DND-41 (cell line): Measurements from ENCODE around the gene RPRD1A.

Experiments used
- ATAC-seq: fragments of 200-7000 bp; cut with Tn5 transposase; 3 replicates; pipeline ENCODE4 v1.9.1; 2021; ENCODE audit warnings: low read depth; ENCODE audit not compliant: insufficient read depth
- DNase-seq: peaks from one replicate; pipeline ENCODE4 v3.0.0-alpha.2; 2020
- H2AFZ ChIP-seq: 2 replicates; pipeline ENCODE4 v1.6.0; 2012; ENCODE audit warnings: low read depth, low read length
- H3K27ac ChIP-seq: 2 replicates; pipeline ENCODE4 v1.5.1; 2012; ENCODE audit warnings: low read length, inconsistent platforms
- H3K27me3 ChIP-seq: fragments of 200-600 bp; sonication (generic); 2 replicates; pipeline ENCODE4 v1.6.0; 2012; ENCODE audit warnings: low read length, mild to moderate bottlenecking, inconsistent platforms; ENCODE audit not compliant: insufficient read depth, poor library complexity
- H3K36me3 ChIP-seq: 2 replicates; pipeline ENCODE4 v1.5.1; 2012; ENCODE audit warnings: low read length, inconsistent platforms; ENCODE audit not compliant: insufficient read depth
- H3K4me1 ChIP-seq: 2 replicates; pipeline ENCODE4 v1.5.1; 2012; ENCODE audit warnings: mild to moderate bottlenecking, low read length; ENCODE audit not compliant: insufficient read depth
- H3K4me2 ChIP-seq: 2 replicates; pipeline ENCODE4 v1.6.0; 2012; ENCODE audit warnings: mild to moderate bottlenecking, moderate library complexity, low read length, inconsistent platforms; ENCODE audit not compliant: insufficient read depth
- H3K4me3 ChIP-seq, 2 experiments: fragments of 200-600 bp in 1 of 2; shearing (Covaris generic) in 1 of 2; 2 replicates each; pipeline ENCODE4 v1.5.1; 2012 to 2016; ENCODE audit warnings: inconsistent platforms in 2 of 2, low read length in 2 of 2, mild to moderate bottlenecking in 2 of 2, low read depth in 1 of 2, moderate library complexity in 1 of 2
- H3K79me2 ChIP-seq: 2 replicates; pipeline ENCODE4 v1.6.0; 2012; ENCODE audit warnings: low read length, inconsistent platforms; ENCODE audit not compliant: insufficient read depth
- H3K9ac ChIP-seq: 2 replicates; pipeline ENCODE4 v1.6.0; 2012; ENCODE audit warnings: low read depth, mild to moderate bottlenecking, inconsistent platforms, low read length, moderate library complexity
- H3K9me3 ChIP-seq: 2 replicates; pipeline ENCODE4 v1.5.1; 2012; ENCODE audit warnings: low read length, moderate library complexity, mild to moderate bottlenecking, inconsistent platforms; ENCODE audit not compliant: insufficient read depth, severe bottlenecking
- H4K20me1 ChIP-seq: 2 replicates; pipeline ENCODE4 v1.6.0; 2012; ENCODE audit warnings: low read length; ENCODE audit not compliant: insufficient read depth
- EZH2 ChIP-seq: IDR thresholded peaks from 3 replicates; pipeline ENCODE4 v1.6.1; 2012; ENCODE audit warnings: borderline replicate concordance, low read depth, mild to moderate bottlenecking, moderate library complexity, low read length, inconsistent platforms; ENCODE audit not compliant: severe bottlenecking
- TF ChIP-seq, protein P1 (sequence below): IDR thresholded peaks from 2 replicates; pipeline ENCODE4 v1.5.1; 2012; ENCODE audit warnings: borderline replicate concordance, low read length, moderate library complexity, mild to moderate bottlenecking; ENCODE audit not compliant: poor library complexity, severe bottlenecking; ENCODE audit errors: extremely low read depth

RPRD1A gene

DNA sequence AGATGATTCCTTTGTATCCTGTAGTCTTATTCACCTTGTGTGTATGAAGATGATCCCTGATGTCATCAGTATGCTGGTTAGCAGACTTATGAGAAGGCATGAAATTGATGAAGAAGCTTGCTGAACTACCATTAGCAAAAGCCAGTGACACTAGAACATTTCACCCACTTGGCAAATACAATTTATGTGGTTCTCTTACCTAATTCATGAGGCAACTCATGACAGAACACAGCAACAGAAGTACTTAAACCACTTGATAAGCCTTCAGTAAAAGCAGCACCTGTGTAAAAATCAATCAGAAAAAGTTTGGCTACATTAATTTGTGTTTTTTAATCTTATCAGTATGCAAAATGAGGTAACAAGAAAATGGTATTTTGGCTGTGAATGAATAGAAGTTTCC, 44.9 kb upstream of the RPRD1A start:
- ATAC-seq (no peak), DNase-seq (no peak)
- TF ChIP-seq EZH2: no peak
- TF ChIP-seq, protein P1, sequence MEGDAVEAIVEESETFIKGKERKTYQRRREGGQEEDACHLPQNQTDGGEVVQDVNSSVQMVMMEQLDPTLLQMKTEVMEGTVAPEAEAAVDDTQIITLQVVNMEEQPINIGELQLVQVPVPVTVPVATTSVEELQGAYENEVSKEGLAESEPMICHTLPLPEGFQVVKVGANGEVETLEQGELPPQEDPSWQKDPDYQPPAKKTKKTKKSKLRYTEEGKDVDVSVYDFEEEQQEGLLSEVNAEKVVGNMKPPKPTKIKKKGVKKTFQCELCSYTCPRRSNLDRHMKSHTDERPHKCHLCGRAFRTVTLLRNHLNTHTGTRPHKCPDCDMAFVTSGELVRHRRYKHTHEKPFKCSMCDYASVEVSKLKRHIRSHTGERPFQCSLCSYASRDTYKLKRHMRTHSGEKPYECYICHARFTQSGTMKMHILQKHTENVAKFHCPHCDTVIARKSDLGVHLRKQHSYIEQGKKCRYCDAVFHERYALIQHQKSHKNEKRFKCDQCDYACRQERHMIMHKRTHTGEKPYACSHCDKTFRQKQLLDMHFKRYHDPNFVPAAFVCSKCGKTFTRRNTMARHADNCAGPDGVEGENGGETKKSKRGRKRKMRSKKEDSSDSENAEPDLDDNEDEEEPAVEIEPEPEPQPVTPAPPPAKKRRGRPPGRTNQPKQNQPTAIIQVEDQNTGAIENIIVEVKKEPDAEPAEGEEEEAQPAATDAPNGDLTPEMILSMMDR: no peak
- no peaks in the 10 kb centered on the region for H3K27me3 ChIP-seq
- peaks cover 63% of the 10 kb centered on the region for H3K36me3 ChIP-seq
- no peak overlapping the region for H2AFZ ChIP-seq
- no peaks in the 10 kb centered on the region for H4K20me1 ChIP-seq
- H3K4me2 ChIP-seq: no peak overlapping the region
- H3K9ac ChIP-seq: no peak overlapping the region
- no peaks in the 10 kb centered on the region for H3K79me2 ChIP-seq
- no peak overlapping the region for H3K27ac ChIP-seq
- H3K4me1 ChIP-seq: no peaks in the 10 kb centered on the region
- no peaks in the 10 kb centered on the region for H3K9me3 ChIP-seq
- no peak overlapping the region for H3K4me3 ChIP-seq

DNA sequence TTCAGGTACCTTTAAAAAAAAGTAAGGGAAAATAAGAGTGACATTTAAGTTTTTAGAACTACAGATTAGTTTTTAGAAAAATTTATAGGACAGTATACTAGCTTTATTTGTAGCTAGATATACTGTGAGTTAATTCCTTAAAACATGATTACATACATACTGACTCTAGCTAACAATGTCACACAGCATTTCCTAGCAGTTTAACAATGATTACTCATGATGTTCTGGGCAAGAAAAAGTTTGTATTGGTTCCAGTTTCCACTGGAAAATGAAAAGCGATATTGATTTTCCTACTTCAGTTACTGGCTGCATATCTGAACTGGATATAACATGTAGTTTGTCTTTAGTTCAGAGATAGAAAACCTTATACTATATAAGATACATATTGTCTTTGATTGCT, 42.4 kb upstream of the RPRD1A start:
- Histone ChIP-seq H3K79me2 (no peaks in the 10 kb centered on the region), H3K9me3 (no peaks in the 10 kb centered on the region), H3K27me3 (no peaks in the 10 kb centered on the region), H3K4me3 (no peak overlapping the region), H3K36me3 (peaks cover 44% of the 10 kb centered on the region), H3K4me2 (no peak overlapping the region), H3K27ac (no peak overlapping the region), H4K20me1 (no peaks in the 10 kb centered on the region), H3K4me1 (no peaks in the 10 kb centered on the region), H3K9ac (no peak overlapping the region), H2AFZ (no peak overlapping the region)
- TF ChIP-seq EZH2: no peak
- TF ChIP-seq, protein P1: no peak
- ATAC-seq (no peak), DNase-seq (no peak)

- Histone ChIP-seq H4K20me1 (no peaks in the 10 kb centered on the region), H3K9ac (no peak overlapping the region), H3K4me2 (no peak overlapping the region), H3K36me3 (peaks cover 35% of the 10 kb centered on the region), H3K27me3 (no peaks in the 10 kb centered on the region), H3K4me3 (no peak overlapping the region), H3K4me1 (no peaks in the 10 kb centered on the region), H3K9me3 (no peaks in the 10 kb centered on the region), H3K27ac (no peak overlapping the region), H3K79me2 (no peaks in the 10 kb centered on the region), H2AFZ (no peak overlapping the region)
- TF ChIP-seq EZH2: no peak
- TF ChIP-seq, protein P1: no peak
- ATAC-seq (no peak), DNase-seq (no peak)
Observed at GRCh38 chr18:36108601-36109000, 41.2 kb upstream of the RPRD1A start.

DNA sequence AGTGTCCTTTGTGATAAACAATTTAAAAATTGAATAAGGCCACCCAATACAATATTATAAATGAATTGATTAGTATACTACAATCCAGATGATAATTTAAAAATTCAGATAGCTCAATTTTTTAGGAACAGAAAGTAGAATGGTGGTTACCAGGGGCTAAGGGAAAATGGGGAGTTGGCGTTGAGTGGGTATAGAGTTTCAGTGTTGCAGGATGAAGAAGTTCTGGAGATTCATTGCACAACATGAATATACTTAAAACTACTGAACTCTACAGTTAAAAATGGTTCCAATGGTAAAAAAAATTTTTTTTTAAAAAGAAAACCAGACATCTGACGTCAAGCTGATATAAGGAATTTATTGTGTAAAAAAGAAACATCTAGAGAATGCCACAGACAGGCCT, 40.8 kb upstream of the RPRD1A start:
- no peak for DNase-seq
- H2AFZ ChIP-seq: no peak overlapping the region
- H3K4me1 ChIP-seq: no peaks in the 10 kb centered on the region
- ATAC-seq: no peak
- H3K9me3 ChIP-seq: no peaks in the 10 kb centered on the region
- no peak for TF ChIP-seq EZH2
- H3K27ac ChIP-seq: no peak overlapping the region
- no peaks in the 10 kb centered on the region for H3K27me3 ChIP-seq
- no peak overlapping the region for H3K4me2 ChIP-seq
- H3K36me3 ChIP-seq: peaks cover 32% of the 10 kb centered on the region
- H3K79me2 ChIP-seq: no peaks in the 10 kb centered on the region
- H4K20me1 ChIP-seq: no peaks in the 10 kb centered on the region
- no peak overlapping the region for H3K9ac ChIP-seq
- no peak overlapping the region for H3K4me3 ChIP-seq
